ENCODE results near the gene GABRQ. TPM values are rescaled to one million over a fixed set of nuclear protein-coding genes. Genes with fewer than 3 reads are reported as not detected.
A peak's percentile ranks its signal among the peaks of the same experiment; 100 is the strongest.

Gene GABRQ
- total RNA-seq, 1 experiment from 2014 or later: 3.9 TPM

DNA sequence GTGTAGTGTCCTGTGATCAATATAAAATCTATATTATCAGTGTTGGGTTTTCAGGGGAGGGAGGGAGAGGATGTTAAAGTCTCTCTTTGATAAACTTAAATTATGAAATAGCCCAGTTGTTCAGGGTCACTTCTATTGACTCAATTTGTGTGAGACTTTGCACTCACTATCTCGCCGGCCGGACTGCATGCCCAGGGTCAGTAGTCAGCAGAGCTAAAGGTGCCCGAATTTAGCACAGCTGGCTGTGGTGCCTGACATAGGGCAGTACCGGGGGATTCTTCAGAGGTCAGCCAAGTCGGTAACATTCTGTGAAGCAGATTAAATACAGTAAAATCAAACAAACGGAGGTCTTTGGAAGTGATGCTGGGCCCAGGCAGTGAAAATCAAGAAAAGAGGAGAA lies 19.2 kb downstream of the GABRQ start:
- Mint-ChIP-seq H3K27ac (peak overlapping the region in 1 of 3 experiments; percentile 50; a peak in 1 of 7 replicates), H3K36me3 (ENCODE audit: insufficient read depth in 1 of 3, low read depth in 3 of 3) (peaks cover 9 to 13% (median 9%) of the 10 kb centered on the region in 3 experiments)

More for the DNA sequence above, 19.2 kb downstream of the GABRQ start:
- no peaks in the 10 kb centered on the region for H3K79me2 ChIP-seq (ENCODE audit: insufficient read depth, low read length)
- no peak for DNase-seq
- H3K18ac ChIP-seq (ENCODE audit: insufficient read length, low read depth, low read length): no peak overlapping the region
- H3K56ac ChIP-seq (ENCODE audit: insufficient read length, low read depth, low read length): no peak overlapping the region
- no peak for TF ChIP-seq CTCF (conservative IDR thresholded peaks at IDR 0.05)
- no peak overlapping the region for H2BK120ac ChIP-seq (ENCODE audit: low read depth, low read length, poor library complexity, severe bottlenecking)
- no peak overlapping the region for H2BK5ac ChIP-seq (ENCODE audit: insufficient read length, low read length)
- no peaks in the 10 kb centered on the region for H3K4me1 ChIP-seq (ENCODE audit: insufficient read depth, low read length)
- H3K4me3 Mint-ChIP-seq: no peak overlapping the region
- no peaks in the 10 kb centered on the region for H4K20me1 ChIP-seq (ENCODE audit: control insufficient read depth, insufficient read depth, insufficient read length)
- H3K79me1 ChIP-seq (ENCODE audit: insufficient read depth, low read depth, low read length, poor library complexity, severe bottlenecking): no peaks in the 10 kb centered on the region
- H2AK5ac ChIP-seq (ENCODE audit: insufficient read length, low read length): no peak overlapping the region
- H3K9ac ChIP-seq (ENCODE audit: extremely low read depth, insufficient read length, low read length): no peak overlapping the region
- H3K4ac ChIP-seq (ENCODE audit: low read depth, low read length): no peak overlapping the region
- WGBS (ENCODE audit: extremely low coverage, insufficient read length, low lambda C conversion rate): no CpG with 5 or more reads among the region's 7 CpGs
- no peak overlapping the region for H2BK15ac ChIP-seq (ENCODE audit: low read depth, low read length)
- no peak overlapping the region for H2AFZ ChIP-seq (ENCODE audit: low read length)
- H3K27me3 Mint-ChIP-seq (ENCODE audit: low read depth): no peaks in the 10 kb centered on the region; the same call in 1 of the 2 replicates
- no peaks in the 10 kb centered on the region for H3K27me3 ChIP-seq (ENCODE audit: insufficient read depth, low read length)
- H3K23me2 ChIP-seq (ENCODE audit: insufficient read length, low read depth, low read length, poor library complexity, severe bottlenecking): no peaks in the 10 kb centered on the region
- no peak overlapping the region for H4K5ac ChIP-seq (ENCODE audit: insufficient read length, low read depth, low read length)
- H3K4me1 Mint-ChIP-seq: no peaks in the 10 kb centered on the region
- no peak overlapping the region for H4K8ac ChIP-seq (replicated peaks; ENCODE audit: insufficient read length, low read depth, low read length)
- H3K14ac ChIP-seq (ENCODE audit: insufficient read depth, low read length): no peak overlapping the region
- H3K4me2 ChIP-seq (ENCODE audit: insufficient read depth, insufficient read length, low read length): no peak overlapping the region
- H3K9me3 Mint-ChIP-seq: peaks cover 67 to 79% of the 10 kb centered on the region in 2 experiments
- H3K23ac ChIP-seq (ENCODE audit: insufficient read length, low read depth, low read length): no peak overlapping the region
- no peak overlapping the region for H2BK20ac ChIP-seq (ENCODE audit: low read depth, low read length, poor library complexity, severe bottlenecking)
- H3K27ac ChIP-seq (ENCODE audit: insufficient read length, low read depth, low read length): no peak overlapping the region
- no peak overlapping the region for H2BK12ac ChIP-seq (ENCODE audit: insufficient read length, low read depth, low read length)
- H3T11ph ChIP-seq (ENCODE audit: low read length): no peak overlapping the region
- peaks cover 42% of the 10 kb centered on the region for H3K9me3 ChIP-seq (ENCODE audit: control insufficient read depth, low read depth, low read length)
- no peak overlapping the region for H4K91ac ChIP-seq (ENCODE audit: insufficient read length, low read depth, low read length)
